ENCODE data around the gene CASZ1. TPM values are rescaled to one million over a fixed set of nuclear protein-coding genes. Genes with fewer than 3 reads are reported as not detected.

Gene CASZ1
- total RNA-seq, 1 donor from 2014 or later: 23.6 TPM

GRCh38 chr1:10827377-10828333 is 31.2 kb upstream of the CASZ1 start:
- TF ChIP-seq CTCF (IDR thresholded peaks at IDR 0.05; ENCODE audit: unreplicated experiment): no peak
- H3K4me1 Mint-ChIP-seq (ENCODE audit: low read depth): no peaks in the 10 kb centered on the region
- no peak for DNase-seq (ENCODE audit: low spot score, unreplicated experiment)
- no peaks in the 10 kb centered on the region for H3K36me3 Mint-ChIP-seq (ENCODE audit: insufficient read depth)
- H3K4me3 Mint-ChIP-seq (ENCODE audit: low read depth): no peak overlapping the region
- peaks cover 37% of the 10 kb centered on the region for H3K27me3 Mint-ChIP-seq
- H3K27ac Mint-ChIP-seq: no peak overlapping the region
- H3K9me3 Mint-ChIP-seq (ENCODE audit: low read depth): no peaks in the 10 kb centered on the region

GRCh38 chr1:10825592-10825991 is 29.1 kb upstream of the CASZ1 start:
- no peak for DNase-seq (ENCODE audit: low spot score, unreplicated experiment)
- H3K36me3 Mint-ChIP-seq (ENCODE audit: insufficient read depth): no peaks in the 10 kb centered on the region
- TF ChIP-seq CTCF (IDR thresholded peaks at IDR 0.05; ENCODE audit: unreplicated experiment): no peak
- no peaks in the 10 kb centered on the region for H3K9me3 Mint-ChIP-seq (ENCODE audit: low read depth)
- peaks cover 32% of the 10 kb centered on the region for H3K27me3 Mint-ChIP-seq
- H3K4me1 Mint-ChIP-seq (ENCODE audit: low read depth): no peaks in the 10 kb centered on the region
- H3K4me3 Mint-ChIP-seq (ENCODE audit: low read depth): no peak overlapping the region
- H3K27ac Mint-ChIP-seq: no peak overlapping the region

GRCh38 chr1:10824821-10825540 is 28.5 kb upstream of the CASZ1 start:
- peaks cover 2% of the 10 kb centered on the region for H3K4me1 Mint-ChIP-seq (ENCODE audit: low read depth)

GRCh38 chr1:10823000-10823401 is 26.6 kb upstream of the CASZ1 start:
- Mint-ChIP-seq H3K4me3 (ENCODE audit: low read depth) (no peak overlapping the region), H3K9me3 (ENCODE audit: low read depth) (no peaks in the 10 kb centered on the region), H3K27me3 (peaks cover 27% of the 10 kb centered on the region), H3K27ac (no peak overlapping the region), H3K36me3 (ENCODE audit: insufficient read depth) (no peaks in the 10 kb centered on the region), H3K4me1 (ENCODE audit: low read depth) (peaks cover 4% of the 10 kb centered on the region)
- no peak for TF ChIP-seq CTCF (IDR thresholded peaks at IDR 0.05; ENCODE audit: unreplicated experiment)
- DNase-seq (ENCODE audit: low spot score, unreplicated experiment): no peak

More at GRCh38 chr1:10824821-10825540, 28.5 kb upstream of the CASZ1 start:
- no peak overlapping the region for H3K4me3 Mint-ChIP-seq (ENCODE audit: low read depth)
- no peak overlapping the region for H3K27ac Mint-ChIP-seq
- no peak for TF ChIP-seq CTCF (IDR thresholded peaks at IDR 0.05; ENCODE audit: unreplicated experiment)
- no peak for DNase-seq (ENCODE audit: low spot score, unreplicated experiment)
- no peaks in the 10 kb centered on the region for H3K9me3 Mint-ChIP-seq (ENCODE audit: low read depth)
- H3K36me3 Mint-ChIP-seq (ENCODE audit: insufficient read depth): no peaks in the 10 kb centered on the region
- peaks cover 29% of the 10 kb centered on the region for H3K27me3 Mint-ChIP-seq

GRCh38 chr1:10821388-10821787 is 24.9 kb upstream of the CASZ1 start:
- no peak for TF ChIP-seq CTCF (IDR thresholded peaks at IDR 0.05; ENCODE audit: unreplicated experiment)
- Mint-ChIP-seq H3K4me1 (ENCODE audit: low read depth) (peaks cover 4% of the 10 kb centered on the region), H3K9me3 (ENCODE audit: low read depth) (no peaks in the 10 kb centered on the region), H3K4me3 (ENCODE audit: low read depth) (no peak overlapping the region), H3K27me3 (peaks cover 24% of the 10 kb centered on the region), H3K27ac (no peak overlapping the region), H3K36me3 (ENCODE audit: insufficient read depth) (no peaks in the 10 kb centered on the region)
- DNase-seq (ENCODE audit: low spot score, unreplicated experiment): no peak
